Activated CD8-positive, alpha-beta memory T cell treated with anti-CD3 and anti-CD28 coated beads for 4 hours (primary cell): Measurements from ENCODE around the gene PCK2.

Source experiments
- DNase-seq, 2 donors: peaks; one replicate each; pipeline ENCODE4 v3.0.0-alpha.2; 2020; ENCODE audit warnings: low read depth in 2 of 2

Gene PCK2

GRCh38 chr14:24060984-24061913 is 32.9 kb upstream of the PCK2 start:
- DNase-seq = no peak

- DNase-seq = no peak
Observed at GRCh38 chr14:24062216-24062980, 31.7 kb upstream of the PCK2 start.

- no peak for DNase-seq
Observed at GRCh38 chr14:24063263-24063836, 30.8 kb upstream of the PCK2 start.

GRCh38 chr14:24064091-24064795 is 29.9 kb upstream of the PCK2 start:
- DNase-seq = no peak

- DNase-seq = no peak
Observed at GRCh38 chr14:24064856-24065255, 29.3 kb upstream of the PCK2 start.

GRCh38 chr14:24065408-24065807 is 28.7 kb upstream of the PCK2 start:
- no peak for DNase-seq

GRCh38 chr14:24066496-24067132 is 27.5 kb upstream of the PCK2 start:
- DNase-seq = no peak

- no peak for DNase-seq
Observed at GRCh38 chr14:24067133-24068082, 26.7 kb upstream of the PCK2 start.

GRCh38 chr14:24068711-24069410 is 25.2 kb upstream of the PCK2 start:
- no peak for DNase-seq

GRCh38 chr14:24069411-24069735 is 24.7 kb upstream of the PCK2 start:
- no peak for DNase-seq

GRCh38 chr14:24070285-24071143 is 23.6 kb upstream of the PCK2 start:
- no peak for DNase-seq

GRCh38 chr14:24071144-24071697 is 22.9 kb upstream of the PCK2 start, which contains the start of gene CPNE6:
CPNE6 (plus strand) TSS chr14:24071562; CDS start chr14:24072937, 1,375 bp downstream.
- no peak for DNase-seq

- no peak for DNase-seq
Observed at GRCh38 chr14:24071836-24072430, 22.2 kb upstream of the PCK2 start.

GRCh38 chr14:24072436-24072835 is 21.7 kb upstream of the PCK2 start:
- no peak for DNase-seq

GRCh38 chr14:24072881-24073877 is 20.9 kb upstream of the PCK2 start:
- DNase-seq = no peak

GRCh38 chr14:24074625-24075484 is 19.3 kb upstream of the PCK2 start:
- no peak for DNase-seq
